Neural progenitor cell (in vitro differentiated cells): ENCODE measurements around the gene PLEKHJ1.

Experiments used
- CTCF ChIP-seq: fragments of 200-600 bp; sonication (generic); IDR thresholded peaks from 2 replicates; pipeline ENCODE4 v1.5.1; 2017; ENCODE audit warnings: antibody characterized with exemption, mild to moderate bottlenecking
- EZH2 ChIP-seq: fragments of 200-600 bp; sonication (generic); IDR thresholded peaks from 2 replicates; pipeline ENCODE4 v1.6.1; 2017; ENCODE audit warnings: antibody characterized with exemption, mild to moderate bottlenecking, moderate library complexity
- EZH2phosphoT487 ChIP-seq: fragments of 200-600 bp; sonication (generic); IDR thresholded peaks from 2 replicates; pipeline ENCODE4 v1.6.1; 2017; ENCODE audit warnings: antibody characterized with exemption

GRCh38 chr19:2239771-2240770 lies 3.9 kb upstream of the PLEKHJ1 start:
- TF ChIP-seq CTCF = no peak
- TF ChIP-seq EZH2 = no peak
- TF ChIP-seq EZH2phosphoT487 = no peak
